B cell (primary cell): ENCODE measurements around the gene RNF224.

Source experiments
- EZH2 ChIP-seq: IDR thresholded peaks from 2 replicates; pipeline ENCODE4 v1.6.1; 2012; ENCODE audit warnings: borderline replicate concordance, low read depth, mild to moderate bottlenecking, moderate library complexity, low read length; ENCODE audit not compliant: insufficient read depth, poor library complexity, severe bottlenecking
- TF ChIP-seq, protein P1 (sequence below): fragments of 200-600 bp; IDR thresholded peaks from one replicate; pipeline ENCODE4 v1.8.0; 2022; ENCODE audit warnings: antibody characterized with exemption, mild to moderate bottlenecking

DNA sequence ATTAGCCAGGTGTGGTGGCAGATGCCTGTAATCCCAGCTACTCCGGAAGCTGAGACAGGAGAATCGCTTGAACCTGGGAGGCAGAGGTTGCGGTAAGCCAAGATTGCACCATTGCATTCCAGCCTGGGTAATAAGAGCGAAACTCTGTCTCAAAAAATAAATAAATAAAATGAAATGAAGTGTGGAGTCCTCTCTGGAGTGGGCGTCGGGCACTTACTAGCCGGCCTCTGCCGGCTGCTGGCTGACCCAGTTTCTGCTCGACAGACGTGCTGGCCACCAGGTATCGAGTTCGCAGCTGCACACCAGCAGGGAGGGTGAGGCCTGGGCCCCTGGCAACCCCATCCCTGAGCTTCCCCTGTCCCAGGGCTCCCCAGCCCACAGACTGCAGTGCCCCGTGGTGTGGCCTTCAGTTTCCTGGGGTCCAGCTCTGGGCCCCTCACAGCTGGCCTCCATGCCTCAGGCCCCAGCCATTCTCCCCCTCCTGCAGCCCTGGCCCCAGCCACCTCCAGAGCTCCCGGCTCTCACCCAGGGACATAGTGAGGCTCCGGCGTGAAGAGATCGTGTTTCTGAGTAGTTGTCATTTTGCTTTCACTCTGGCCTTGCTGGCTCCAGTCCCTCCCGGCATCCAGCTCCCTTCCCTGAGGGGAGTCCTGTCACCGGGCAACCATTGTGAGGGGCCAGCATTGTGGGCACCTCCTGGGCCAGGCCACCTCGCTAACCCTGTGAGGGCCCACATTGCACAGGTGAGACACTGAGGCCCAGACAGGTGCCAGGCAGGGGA, 20.0 kb downstream of the RNF224 start:
- TF ChIP-seq EZH2: no peak
- TF ChIP-seq, protein P1, sequence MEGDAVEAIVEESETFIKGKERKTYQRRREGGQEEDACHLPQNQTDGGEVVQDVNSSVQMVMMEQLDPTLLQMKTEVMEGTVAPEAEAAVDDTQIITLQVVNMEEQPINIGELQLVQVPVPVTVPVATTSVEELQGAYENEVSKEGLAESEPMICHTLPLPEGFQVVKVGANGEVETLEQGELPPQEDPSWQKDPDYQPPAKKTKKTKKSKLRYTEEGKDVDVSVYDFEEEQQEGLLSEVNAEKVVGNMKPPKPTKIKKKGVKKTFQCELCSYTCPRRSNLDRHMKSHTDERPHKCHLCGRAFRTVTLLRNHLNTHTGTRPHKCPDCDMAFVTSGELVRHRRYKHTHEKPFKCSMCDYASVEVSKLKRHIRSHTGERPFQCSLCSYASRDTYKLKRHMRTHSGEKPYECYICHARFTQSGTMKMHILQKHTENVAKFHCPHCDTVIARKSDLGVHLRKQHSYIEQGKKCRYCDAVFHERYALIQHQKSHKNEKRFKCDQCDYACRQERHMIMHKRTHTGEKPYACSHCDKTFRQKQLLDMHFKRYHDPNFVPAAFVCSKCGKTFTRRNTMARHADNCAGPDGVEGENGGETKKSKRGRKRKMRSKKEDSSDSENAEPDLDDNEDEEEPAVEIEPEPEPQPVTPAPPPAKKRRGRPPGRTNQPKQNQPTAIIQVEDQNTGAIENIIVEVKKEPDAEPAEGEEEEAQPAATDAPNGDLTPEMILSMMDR: no peak
